SU-DHL-6 (cell line): ENCODE measurements around the gene PSKH1.

Experiments
- H2AFZ ChIP-seq: fragments of 200-600 bp; sonication (generic); 2 replicates; pipeline ENCODE4 v1.6.1; 2014; ENCODE audit warnings: low read depth, mild to moderate bottlenecking, moderate library complexity, mixed read lengths, antibody characterized with exemption, low read length; ENCODE audit not compliant: severe bottlenecking
- H3F3A ChIP-seq: fragments of 200-600 bp; shearing (Covaris generic); 2 replicates; pipeline ENCODE4 v1.6.0; 2016; ENCODE audit warnings: antibody characterized with exemption, mild to moderate bottlenecking; ENCODE audit not compliant: insufficient read depth
- H3K27ac ChIP-seq: fragments of 200-600 bp; sonication (generic); 2 replicates; pipeline ENCODE4 v1.5.1; 2016; ENCODE audit warnings: low read depth, mild to moderate bottlenecking, low read length, moderate library complexity, mixed read lengths
- H3K27me3 ChIP-seq: fragments of 200-600 bp; sonication (generic), shearing (Covaris generic); 2 replicates; pipeline ENCODE4 v1.6.0; 2014; ENCODE audit warnings: mild to moderate bottlenecking, low read length
- H3K36me3 ChIP-seq: fragments of 200-600 bp; sonication (generic); 2 replicates; pipeline ENCODE4 v1.6.1; 2014; ENCODE audit warnings: mild to moderate bottlenecking, low read length, mixed read lengths
- H3K4me2 ChIP-seq: fragments of 300-600, 200-600 bp; shearing (Covaris generic), sonication (generic); 2 replicates; pipeline ENCODE4 v1.6.0; 2014; ENCODE audit warnings: low read length, low read depth, mild to moderate bottlenecking; ENCODE audit not compliant: poor library complexity, severe bottlenecking
- H3K4me3 ChIP-seq: fragments of 200-600 bp; sonication (generic); 2 replicates; pipeline ENCODE4 v1.5.1; 2014; ENCODE audit warnings: antibody characterized with exemption, low read length, mild to moderate bottlenecking, mixed read lengths; ENCODE audit not compliant: insufficient read depth, poor library complexity, severe bottlenecking
- H3K79me2 ChIP-seq: fragments of 200-600 bp; sonication (generic); 2 replicates; pipeline ENCODE4 v1.6.1; 2014; ENCODE audit warnings: mild to moderate bottlenecking, low read length, moderate library complexity; ENCODE audit not compliant: insufficient read depth
- H3K9ac ChIP-seq: fragments of 200-600 bp; sonication (generic); 2 replicates; pipeline ENCODE4 v1.7.0; 2014; ENCODE audit warnings: mild to moderate bottlenecking, low read length
- H3K9me2 ChIP-seq: fragments of 200-600 bp; sonication (generic); replicated peaks from 2 replicates; pipeline ENCODE4 v1.6.1; 2014; ENCODE audit warnings: low read length; ENCODE audit not compliant: insufficient read depth
- H3K9me3 ChIP-seq: fragments of 200-600 bp; sonication (generic); 2 replicates; pipeline ENCODE4 v1.6.1; 2014; ENCODE audit warnings: low read length, mixed read lengths; ENCODE audit not compliant: insufficient read depth
- H4K20me1 ChIP-seq: fragments of 200-600 bp; sonication (generic); 2 replicates; pipeline ENCODE4 v1.6.1; 2014; ENCODE audit warnings: low read depth, mild to moderate bottlenecking, antibody characterized with exemption, low read length, moderate library complexity, mixed read lengths
- EZH2phosphoT487 ChIP-seq: fragments of 200-600 bp; sonication (generic), shearing (Covaris generic); conservative IDR thresholded peaks from 2 replicates; pipeline ENCODE4 v1.6.1; 2018; ENCODE audit warnings: mild to moderate bottlenecking, antibody characterized with exemption, low read length, moderate library complexity, mixed read lengths
- TF ChIP-seq, protein P1 (sequence below): fragments of 200-600 bp; sonication (generic); IDR thresholded peaks from one replicate; pipeline ENCODE4 v1.5.1; 2017; ENCODE audit warnings: antibody characterized with exemption, mild to moderate bottlenecking, low read length, moderate library complexity; ENCODE audit not compliant: insufficient read depth, poor library complexity, severe bottlenecking

Gene PSKH1

DNA sequence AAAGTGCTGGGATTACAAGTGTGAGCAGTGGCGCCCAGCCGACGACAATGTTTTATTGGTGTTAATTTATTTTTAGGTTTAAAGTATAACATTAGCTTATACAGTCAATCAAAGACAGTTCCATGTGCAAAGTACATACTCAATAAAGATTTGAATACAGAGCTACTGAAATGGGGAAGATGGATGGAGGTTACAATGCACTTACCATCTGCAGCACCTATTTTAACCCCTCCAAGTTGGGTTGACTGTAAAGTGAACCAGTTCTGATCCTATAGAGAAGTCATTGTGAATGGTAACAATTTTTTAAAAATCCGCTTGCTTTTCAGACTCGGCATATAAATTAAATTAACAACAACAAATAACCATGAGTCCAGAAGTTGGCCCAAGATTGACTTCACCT is 679 bp upstream of the PSKH1 start:
- Histone ChIP-seq H3K9ac (peak overlapping the region; percentile 76), H2AFZ (peak overlapping the region; percentile 81), H3K4me2 (peak overlapping the region; percentile 93)

DNA sequence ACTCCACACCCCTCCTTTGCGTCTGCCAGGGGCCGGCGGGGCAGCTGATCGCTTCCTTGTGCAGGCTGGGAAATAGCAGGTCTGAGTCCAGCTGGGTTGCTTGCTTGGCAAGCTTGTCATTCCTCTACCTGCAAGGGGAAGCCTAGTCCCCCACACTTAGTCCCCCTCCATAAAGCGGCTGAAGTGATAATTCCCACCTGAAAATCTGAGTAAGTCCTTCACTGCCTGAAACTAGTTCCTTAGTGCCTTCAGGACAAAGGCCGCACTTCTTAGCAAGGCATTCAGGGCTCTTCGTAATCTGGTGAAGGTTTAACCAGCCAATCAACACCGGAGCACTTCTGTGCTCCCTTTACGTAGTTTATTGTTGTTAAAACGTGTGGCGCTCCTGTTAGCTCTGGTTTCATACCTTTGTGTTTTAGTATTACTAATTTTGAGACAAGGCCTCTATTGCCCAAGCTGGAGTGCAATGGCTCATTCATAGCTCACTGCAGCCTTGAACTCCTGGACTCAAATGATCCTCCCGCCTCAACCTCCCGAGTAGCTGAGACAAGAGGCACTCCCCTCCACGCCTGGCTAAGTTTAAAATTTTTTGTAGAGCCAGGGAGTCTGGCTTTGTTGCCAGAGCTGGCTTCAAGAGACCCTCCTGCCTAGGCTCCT is 817 bp downstream of the PSKH1 start:
- no peaks in the 10 kb centered on the region for H3K36me3 ChIP-seq
- no peaks in the 10 kb centered on the region for H3K27me3 ChIP-seq
- no peak overlapping the region for H3K27ac ChIP-seq
- peak overlapping the region; percentile 92 for H3K4me3 ChIP-seq
- no peaks in the 10 kb centered on the region for H3K9me3 ChIP-seq
- peaks cover 14% of the 10 kb centered on the region for H3K79me2 ChIP-seq
- no peaks in the 10 kb centered on the region; the same call in 1 of the 2 replicates for H3F3A ChIP-seq
- no peaks in the 10 kb centered on the region for H4K20me1 ChIP-seq
- no peaks in the 10 kb centered on the region for H3K9me2 ChIP-seq
- peak overlapping the region; percentile 76 for H3K9ac ChIP-seq
- peak overlapping the region; percentile 83 for H3K4me2 ChIP-seq
- no peak for TF ChIP-seq EZH2phosphoT487
- TF ChIP-seq, protein P1, sequence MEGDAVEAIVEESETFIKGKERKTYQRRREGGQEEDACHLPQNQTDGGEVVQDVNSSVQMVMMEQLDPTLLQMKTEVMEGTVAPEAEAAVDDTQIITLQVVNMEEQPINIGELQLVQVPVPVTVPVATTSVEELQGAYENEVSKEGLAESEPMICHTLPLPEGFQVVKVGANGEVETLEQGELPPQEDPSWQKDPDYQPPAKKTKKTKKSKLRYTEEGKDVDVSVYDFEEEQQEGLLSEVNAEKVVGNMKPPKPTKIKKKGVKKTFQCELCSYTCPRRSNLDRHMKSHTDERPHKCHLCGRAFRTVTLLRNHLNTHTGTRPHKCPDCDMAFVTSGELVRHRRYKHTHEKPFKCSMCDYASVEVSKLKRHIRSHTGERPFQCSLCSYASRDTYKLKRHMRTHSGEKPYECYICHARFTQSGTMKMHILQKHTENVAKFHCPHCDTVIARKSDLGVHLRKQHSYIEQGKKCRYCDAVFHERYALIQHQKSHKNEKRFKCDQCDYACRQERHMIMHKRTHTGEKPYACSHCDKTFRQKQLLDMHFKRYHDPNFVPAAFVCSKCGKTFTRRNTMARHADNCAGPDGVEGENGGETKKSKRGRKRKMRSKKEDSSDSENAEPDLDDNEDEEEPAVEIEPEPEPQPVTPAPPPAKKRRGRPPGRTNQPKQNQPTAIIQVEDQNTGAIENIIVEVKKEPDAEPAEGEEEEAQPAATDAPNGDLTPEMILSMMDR: no peak
- H2AFZ ChIP-seq: peak overlapping the region; percentile 28

More for the DNA sequence above, 679 bp upstream of the PSKH1 start:
- TF ChIP-seq, protein P1: no peak
- no peak for TF ChIP-seq EZH2phosphoT487
- peaks cover 14% of the 10 kb centered on the region for H3K79me2 ChIP-seq
- H3F3A ChIP-seq: no peaks in the 10 kb centered on the region; the same call in 1 of the 2 replicates
- no peaks in the 10 kb centered on the region for H3K9me2 ChIP-seq
- no peaks in the 10 kb centered on the region for H3K27me3 ChIP-seq
- no peaks in the 10 kb centered on the region for H3K36me3 ChIP-seq
- peak overlapping the region; percentile 59 for H3K4me3 ChIP-seq
- H4K20me1 ChIP-seq: no peaks in the 10 kb centered on the region
- peak overlapping the region; percentile 20; the same call in 1 of the 2 replicates for H3K27ac ChIP-seq
- no peaks in the 10 kb centered on the region for H3K9me3 ChIP-seq

DNA sequence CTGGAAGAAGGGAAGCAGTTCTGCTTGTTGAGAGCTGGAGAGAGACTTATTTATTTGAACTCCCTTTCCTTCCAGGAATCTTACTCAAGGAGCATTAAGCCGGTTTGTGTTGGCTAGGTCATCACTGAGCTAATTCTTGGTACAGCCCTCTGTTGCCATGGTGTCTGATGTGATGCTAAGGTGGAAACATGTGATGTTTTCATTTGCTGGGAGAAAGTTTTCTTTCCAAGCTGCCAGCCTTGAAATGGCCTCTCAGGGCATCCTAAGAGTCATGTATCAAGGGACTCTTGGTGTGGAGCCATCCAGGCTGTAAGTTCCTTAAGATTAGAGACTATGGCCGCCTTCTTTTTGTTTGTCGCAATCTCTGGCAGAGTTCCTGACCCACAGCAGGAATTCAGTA is 4.2 kb downstream of the PSKH1 start:
- no peaks in the 10 kb centered on the region for H3F3A ChIP-seq
- no peak overlapping the region for H3K27ac ChIP-seq
- H3K9me2 ChIP-seq: no peaks in the 10 kb centered on the region
- no peaks in the 10 kb centered on the region for H4K20me1 ChIP-seq
- H2AFZ ChIP-seq: no peak overlapping the region
- H3K4me3 ChIP-seq: no peak overlapping the region
- no peaks in the 10 kb centered on the region for H3K9me3 ChIP-seq
- H3K4me2 ChIP-seq: no peak overlapping the region
- no peak overlapping the region for H3K9ac ChIP-seq
- no peaks in the 10 kb centered on the region for H3K27me3 ChIP-seq
- TF ChIP-seq EZH2phosphoT487: no peak
- TF ChIP-seq, protein P1: no peak
- no peaks in the 10 kb centered on the region for H3K36me3 ChIP-seq
- peaks cover 14% of the 10 kb centered on the region for H3K79me2 ChIP-seq
